K562 (cell line): Measurements from ENCODE around the gene ARSA.

ENCODE experiments used
- ATF7 ChIP-seq: fragments of 450-650 bp; IDR thresholded peaks from 2 replicates; pipeline ENCODE4 v1.7.1; 2014; ENCODE audit warnings: mild to moderate bottlenecking, moderate library complexity
- BRCA1 ChIP-seq, 2 experiments: fragments of 450-650 bp in 1 of 2; sonication (generic) in 1 of 2; formaldehyde crosslinking in 1 of 2; IDR thresholded peaks; 2 replicates each; pipeline versions ENCODE4 v1.5.0 to v1.6.1; 2017 to 2020; ENCODE audit warnings: mild to moderate bottlenecking in 1 of 2, missing genetic modification reagents in 1 of 2
- SMC3 ChIP-seq: conservative IDR thresholded peaks from 2 replicates; pipeline ENCODE4 v1.6.1; 2011; ENCODE audit warnings: low read depth, low read length, improper control_type of control experiment; ENCODE audit not compliant: insufficient read depth
- XRCC4 ChIP-seq: IDR thresholded peaks from one replicate; pipeline ENCODE4 v1.6.1; 2011; ENCODE audit not compliant: insufficient read depth, insufficient read length; ENCODE audit errors: extremely low read depth
- ZNF263 ChIP-seq: sonication (generic); formaldehyde crosslinking; IDR thresholded peaks from 2 replicates; pipeline ENCODE4 v1.8.0; 2022; ENCODE audit warnings: mild to moderate bottlenecking, missing genetic modification reagents, borderline replicate concordance
- TF ChIP-seq, protein P1 (sequence below): sonication (generic); formaldehyde crosslinking; IDR thresholded peaks from 2 replicates; pipeline ENCODE4 v1.8.0; 2022; ENCODE audit warnings: mild to moderate bottlenecking, low read depth, missing genetic modification reagents
- TF ChIP-seq, protein P2 (sequence below), 3 experiments: IDR thresholded peaks in 2 of 3; conservative IDR thresholded peaks in 1 of 3; 2 replicates each; pipeline ENCODE4 v1.5.1; 2011 to 2012; ENCODE audit warnings: low read length in 3 of 3, mild to moderate bottlenecking in 3 of 3, control low read depth in 2 of 3, improper control_type of control experiment in 1 of 3, inconsistent platforms in 1 of 3, low read depth in 1 of 3, mixed read lengths in 1 of 3, moderate library complexity in 1 of 3; ENCODE audit not compliant: insufficient read depth in 2 of 3

DNA sequence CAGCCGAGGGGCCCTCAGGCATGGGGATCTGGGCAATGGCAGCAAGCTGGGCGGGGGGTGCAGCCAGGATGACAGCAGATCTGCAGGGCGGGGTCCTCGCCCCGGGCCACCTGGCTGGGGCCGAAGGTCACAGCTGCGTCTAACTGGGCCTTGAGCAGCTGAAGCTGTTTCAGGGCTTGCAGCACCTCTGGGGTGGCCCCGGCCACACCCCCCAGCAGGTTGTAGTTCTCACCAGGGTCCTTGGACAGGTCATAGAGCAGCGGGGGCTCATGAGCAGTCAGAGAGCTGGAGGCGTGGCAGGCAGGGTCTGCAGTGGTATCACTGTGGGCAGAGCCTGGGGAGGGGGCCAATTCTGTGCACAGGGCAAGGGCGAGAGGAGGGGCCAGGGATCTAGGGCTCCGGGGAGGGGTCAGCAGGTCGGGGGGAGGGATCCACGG, 2.8 kb downstream of the ARSA start:
- TF ChIP-seq ATF7 = no peak
- TF ChIP-seq SMC3 = no peak
- no peak for TF ChIP-seq ZNF263
- no peak for TF ChIP-seq BRCA1 (IDR thresholded peaks at IDR 0.05)
- TF ChIP-seq BRCA1 (CRISPR knock-in tag; IDR thresholded peaks at IDR 0.05) = no peak
- TF ChIP-seq, protein P1, sequence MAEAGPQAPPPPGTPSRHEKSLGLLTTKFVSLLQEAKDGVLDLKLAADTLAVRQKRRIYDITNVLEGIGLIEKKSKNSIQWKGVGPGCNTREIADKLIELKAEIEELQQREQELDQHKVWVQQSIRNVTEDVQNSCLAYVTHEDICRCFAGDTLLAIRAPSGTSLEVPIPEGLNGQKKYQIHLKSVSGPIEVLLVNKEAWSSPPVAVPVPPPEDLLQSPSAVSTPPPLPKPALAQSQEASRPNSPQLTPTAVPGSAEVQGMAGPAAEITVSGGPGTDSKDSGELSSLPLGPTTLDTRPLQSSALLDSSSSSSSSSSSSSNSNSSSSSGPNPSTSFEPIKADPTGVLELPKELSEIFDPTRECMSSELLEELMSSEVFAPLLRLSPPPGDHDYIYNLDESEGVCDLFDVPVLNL (CRISPR knock-in tag) = no peak
- TF ChIP-seq, protein P2, sequence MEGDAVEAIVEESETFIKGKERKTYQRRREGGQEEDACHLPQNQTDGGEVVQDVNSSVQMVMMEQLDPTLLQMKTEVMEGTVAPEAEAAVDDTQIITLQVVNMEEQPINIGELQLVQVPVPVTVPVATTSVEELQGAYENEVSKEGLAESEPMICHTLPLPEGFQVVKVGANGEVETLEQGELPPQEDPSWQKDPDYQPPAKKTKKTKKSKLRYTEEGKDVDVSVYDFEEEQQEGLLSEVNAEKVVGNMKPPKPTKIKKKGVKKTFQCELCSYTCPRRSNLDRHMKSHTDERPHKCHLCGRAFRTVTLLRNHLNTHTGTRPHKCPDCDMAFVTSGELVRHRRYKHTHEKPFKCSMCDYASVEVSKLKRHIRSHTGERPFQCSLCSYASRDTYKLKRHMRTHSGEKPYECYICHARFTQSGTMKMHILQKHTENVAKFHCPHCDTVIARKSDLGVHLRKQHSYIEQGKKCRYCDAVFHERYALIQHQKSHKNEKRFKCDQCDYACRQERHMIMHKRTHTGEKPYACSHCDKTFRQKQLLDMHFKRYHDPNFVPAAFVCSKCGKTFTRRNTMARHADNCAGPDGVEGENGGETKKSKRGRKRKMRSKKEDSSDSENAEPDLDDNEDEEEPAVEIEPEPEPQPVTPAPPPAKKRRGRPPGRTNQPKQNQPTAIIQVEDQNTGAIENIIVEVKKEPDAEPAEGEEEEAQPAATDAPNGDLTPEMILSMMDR (IDR thresholded peaks at IDR 0.05 in 2 of 3, conservative IDR thresholded peaks at IDR 0.05 in 1 of 3; ENCODE audit: insufficient read depth in 2 of 3, low read depth in 1 of 3, low read length in 3 of 3) = no peak
- TF ChIP-seq XRCC4 = no peak
